Measurements from ENCODE around the gene WBP2.

Gene WBP2

DNA sequence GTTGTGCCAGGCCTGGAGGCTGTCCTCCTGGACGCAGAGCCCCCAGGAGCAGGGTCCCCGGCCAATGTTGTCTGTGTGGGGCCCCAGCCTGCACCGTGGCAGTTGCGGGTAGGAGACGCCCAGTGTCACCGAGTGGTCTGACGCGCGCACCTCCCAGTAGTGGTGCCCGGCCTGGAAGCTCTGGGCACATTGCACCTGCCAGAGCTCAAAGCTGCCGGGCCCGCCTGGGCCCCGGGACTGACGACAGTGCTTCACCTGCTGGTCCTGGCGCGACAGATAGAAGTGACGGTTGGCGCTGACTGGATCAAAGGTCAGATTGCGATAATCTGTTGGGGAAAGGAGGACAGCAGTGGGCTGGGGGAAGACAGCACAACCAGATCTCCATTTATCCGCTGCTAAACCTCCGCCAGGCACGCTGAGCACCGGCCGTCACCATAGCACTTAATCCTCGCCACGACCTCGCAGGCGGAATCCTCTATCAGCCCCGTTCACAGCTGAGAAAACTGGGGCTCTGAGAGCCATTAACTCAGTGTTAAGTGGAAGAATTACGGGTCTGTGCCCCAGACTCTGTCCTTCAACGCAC is 36.0 kb upstream of the WBP2 start:
- in situ Hi-C loops (cut with MboI; ENCODE audit: low sequenced_read_pairs), result loop anchor here (25.0 kb wide), 1 partner anchor 104 kb away; the partner anchor contains the start of gene UNK

GRCh38 chr17:75889454-75889853 is 34.3 kb upstream of the WBP2 start:
- in situ Hi-C loops (cut with MboI; ENCODE audit: low sequenced_read_pairs), result loop anchor here (25.0 kb wide), 1 partner anchor 102 kb away; the partner anchor contains the start of gene UNK

DNA sequence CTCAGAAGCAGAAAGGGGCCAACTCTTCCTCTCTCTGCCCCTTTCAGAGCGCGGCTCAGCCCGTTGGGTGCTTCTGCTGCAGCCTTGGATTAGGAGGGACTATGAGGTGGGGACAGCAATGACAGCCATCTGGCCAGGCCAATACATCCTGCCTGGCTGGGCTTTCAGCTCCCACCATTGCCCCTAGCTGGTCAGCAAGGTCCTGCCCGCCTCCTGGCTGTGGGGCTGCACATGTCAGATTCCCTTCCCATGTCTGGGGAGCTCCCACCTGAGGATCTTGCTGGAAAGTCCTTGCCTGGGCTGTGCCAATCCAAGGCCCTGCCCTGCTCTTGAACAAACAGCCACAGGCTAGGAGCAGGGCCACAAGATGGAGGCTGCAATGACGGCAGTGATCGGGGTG is 33.3 kb upstream of the WBP2 start:
- in situ Hi-C loops (cut with MboI; ENCODE audit: low sequenced_read_pairs), result loop anchor here (25.0 kb wide), 1 partner anchor 101 kb away; the partner anchor contains the start of gene UNK

DNA sequence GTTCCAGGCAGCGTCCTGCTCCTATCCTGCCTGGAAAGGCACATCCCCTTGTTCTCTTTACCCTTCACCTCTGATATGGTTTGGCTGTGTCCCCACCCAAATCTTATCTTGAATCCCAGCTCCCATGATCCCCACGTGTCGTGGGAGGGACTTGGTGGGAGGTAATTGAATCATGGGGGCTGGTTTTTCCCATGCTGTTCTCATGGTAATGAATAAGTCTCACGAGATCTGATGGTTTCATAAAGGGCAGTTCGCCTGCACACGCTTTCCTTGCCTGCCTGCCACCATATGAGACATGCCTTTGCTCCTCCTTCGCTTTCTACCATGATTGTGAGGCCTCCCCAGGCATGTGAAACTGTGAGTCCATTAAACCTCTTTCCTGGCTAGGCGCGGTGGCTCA is 30.7 kb upstream of the WBP2 start:
- in situ Hi-C loops (cut with MboI; ENCODE audit: low sequenced_read_pairs), result loop anchor here (25.0 kb wide), 1 partner anchor 99 kb away; the partner anchor contains the start of gene UNK

DNA sequence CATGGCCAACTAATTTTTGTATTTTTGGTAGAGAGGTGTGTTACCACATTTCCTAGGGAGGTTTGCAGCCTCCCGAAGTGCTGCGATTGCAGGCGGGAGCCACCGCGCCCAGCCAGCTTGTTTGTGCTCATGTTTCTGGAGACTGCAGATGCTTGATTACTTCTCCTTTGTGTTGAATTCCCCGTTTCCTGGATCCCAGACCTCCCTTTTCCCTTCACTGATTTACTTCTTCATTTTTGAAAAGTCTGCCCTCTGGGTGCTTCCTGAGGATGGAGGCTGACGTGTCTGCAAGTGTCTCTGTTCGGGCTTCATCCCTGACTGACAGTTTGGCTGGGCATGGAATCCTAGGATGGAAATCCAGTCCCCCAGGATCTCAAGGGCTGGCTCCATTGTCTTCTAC is 30.3 kb upstream of the WBP2 start:
- in situ Hi-C loops (cut with MboI; ENCODE audit: low sequenced_read_pairs), result loop anchor here (25.0 kb wide), 1 partner anchor 98 kb away; the partner anchor contains the start of gene UNK

GRCh38 chr17:75881678-75882454 is 26.7 kb upstream of the WBP2 start:
- in situ Hi-C loops (cut with MboI; ENCODE audit: low sequenced_read_pairs), result loop anchor here (25.0 kb wide), 1 partner anchor 95 kb away; the partner anchor contains the start of gene UNK

GRCh38 chr17:75880266-75880665 is 25.1 kb upstream of the WBP2 start:
- in situ Hi-C loops (cut with MboI; ENCODE audit: low sequenced_read_pairs), result loop anchor here (25.0 kb wide), 1 partner anchor 93 kb away; the partner anchor contains the start of gene UNK

- in situ Hi-C loops (cut with MboI; ENCODE audit: low sequenced_read_pairs), result loop anchor here (25.0 kb wide), 1 partner anchor 91 kb away; the partner anchor contains the start of gene UNK
These were observed 23.3 kb upstream of the WBP2 start, which contains the start of gene TRIM47 for GRCh38 chr17:75878174-75878998. Gene TRIM47 (minus strand): TSS chr17:75878581. CDS start chr17:75878548, 33 bp downstream.

GRCh38 chr17:75877752-75878173 is 22.6 kb upstream of the WBP2 start:
- in situ Hi-C loops (cut with MboI; ENCODE audit: low sequenced_read_pairs), result loop anchor here (25.0 kb wide), 1 partner anchor 90 kb away; the partner anchor contains the start of gene UNK

DNA sequence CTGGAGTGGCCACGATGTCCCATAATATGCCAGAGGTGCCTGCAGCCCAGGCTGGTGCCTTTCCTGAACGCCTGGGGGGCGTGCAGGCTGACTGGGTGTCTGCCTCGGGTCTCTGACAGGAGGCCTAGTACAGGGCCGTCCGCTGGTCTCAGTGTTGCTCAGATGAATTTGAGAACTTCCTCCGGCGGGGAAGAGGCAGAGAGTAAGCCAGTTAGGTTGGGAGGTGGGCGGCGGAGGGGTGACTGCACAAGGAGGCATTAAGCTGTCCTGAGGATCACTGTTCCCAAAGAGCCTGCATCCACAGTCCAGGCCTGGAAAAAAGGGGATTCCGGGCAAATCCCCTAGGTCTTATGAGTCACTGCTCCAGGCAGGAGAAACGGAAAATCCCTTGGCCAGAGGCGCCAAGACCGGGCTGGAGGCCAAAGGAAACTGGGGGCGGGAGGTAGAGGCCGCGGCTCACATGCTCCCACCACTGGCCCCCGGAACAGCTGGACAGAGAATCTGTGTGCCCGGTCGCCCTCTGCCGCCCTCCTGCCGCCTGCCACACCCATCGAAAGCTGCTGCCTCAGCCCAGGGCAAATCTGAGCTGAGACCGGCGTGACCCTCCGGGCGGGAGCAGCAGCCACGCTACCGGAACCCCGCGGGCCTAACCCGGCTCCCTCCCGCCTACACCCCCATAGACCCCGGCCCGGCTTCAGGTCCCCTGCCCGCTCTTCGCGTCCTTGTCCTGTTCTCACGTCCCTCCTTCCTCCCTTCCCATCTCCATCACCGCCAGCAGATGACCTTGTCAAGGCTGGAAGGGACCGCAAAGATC is 22.0 kb upstream of the WBP2 start:
- in situ Hi-C loops (cut with MboI; ENCODE audit: low sequenced_read_pairs), result loop anchor here (25.0 kb wide), 1 partner anchor 90 kb away; the partner anchor contains the start of gene UNK

DNA sequence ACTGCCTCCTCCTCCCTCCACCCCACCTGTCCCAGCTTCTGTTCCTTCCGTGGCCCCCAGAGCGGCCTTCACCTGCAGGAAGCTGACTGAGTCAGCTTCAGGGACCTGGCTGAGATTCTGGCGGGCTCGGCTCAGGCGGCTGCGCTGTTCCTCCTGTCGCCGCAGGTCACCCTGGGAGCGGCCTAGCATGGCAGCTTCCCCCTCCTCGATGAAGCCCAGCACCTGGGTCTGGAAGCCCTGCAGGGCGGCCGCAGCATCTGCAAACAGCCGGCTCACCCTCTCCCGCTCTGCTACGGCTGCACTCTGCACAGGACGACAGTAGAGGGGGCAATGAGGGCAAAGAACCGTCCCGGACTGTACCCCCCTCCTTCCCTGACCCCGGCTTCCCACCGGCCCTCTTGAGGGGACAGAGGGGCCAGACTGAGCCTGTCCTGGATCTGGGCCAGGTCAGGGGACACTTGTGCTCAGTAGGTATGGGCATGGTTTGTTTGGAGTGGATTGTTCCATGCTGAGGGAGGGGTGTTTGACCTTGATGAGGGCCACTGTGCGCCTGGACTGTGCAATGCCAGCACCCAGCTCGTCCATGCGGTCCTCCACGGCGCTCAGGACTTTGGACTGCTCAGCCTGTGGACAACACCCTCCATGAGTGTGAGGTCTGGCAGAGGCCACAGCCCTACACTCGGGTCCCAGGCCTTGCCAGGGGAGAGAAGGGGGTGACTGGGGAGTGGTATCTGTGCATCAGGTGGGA is 21.2 kb upstream of the WBP2 start:
- in situ Hi-C loops (cut with MboI; ENCODE audit: low sequenced_read_pairs), result loop anchor here (25.0 kb wide), 1 partner anchor 89 kb away; the partner anchor contains the start of gene UNK

GRCh38 chr17:75875940-75876189 is 20.7 kb upstream of the WBP2 start:
- in situ Hi-C loops (cut with MboI; ENCODE audit: low sequenced_read_pairs), result loop anchor here (25.0 kb wide), 1 partner anchor 89 kb away; the partner anchor contains the start of gene UNK

DNA sequence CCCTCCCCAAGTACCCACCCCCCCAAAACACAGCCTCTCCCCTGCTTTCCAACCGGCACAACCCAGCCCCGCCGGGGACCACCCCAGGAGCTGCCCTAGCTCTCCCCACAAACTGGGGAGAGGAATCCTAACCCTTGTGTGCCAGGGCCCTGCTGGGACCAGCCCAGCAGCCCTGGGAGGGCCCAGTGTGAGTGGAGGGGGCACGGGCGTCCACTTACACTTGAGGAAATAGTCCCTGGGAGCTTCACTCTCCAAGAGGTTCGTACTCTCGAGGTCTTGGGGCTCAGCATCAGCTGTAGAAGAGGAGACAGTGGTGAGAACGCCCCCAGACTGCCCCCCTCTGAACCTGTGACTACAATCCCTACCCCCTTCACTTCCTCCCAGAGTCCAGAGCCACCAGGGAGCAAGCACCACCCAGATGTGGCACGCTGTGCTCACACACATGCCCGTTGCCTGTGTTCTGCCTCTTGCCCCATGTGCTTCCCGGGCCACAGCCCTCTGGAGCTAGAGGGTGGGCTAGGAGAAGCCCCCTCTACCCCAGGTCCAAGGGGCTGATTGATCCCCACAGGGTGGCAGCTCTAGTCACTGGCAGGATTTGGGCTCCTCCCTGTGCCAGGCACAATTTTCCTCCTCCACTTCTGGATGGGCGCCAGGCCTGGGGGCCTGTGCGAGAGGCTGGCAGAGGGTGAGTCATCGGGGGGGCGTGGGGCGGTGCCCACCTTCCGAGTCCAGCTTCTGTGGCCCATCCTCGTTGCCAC is 20.2 kb upstream of the WBP2 start:
- in situ Hi-C loops (cut with MboI; ENCODE audit: low sequenced_read_pairs), result loop anchor here (25.0 kb wide), 1 partner anchor 88 kb away; the partner anchor contains the start of gene UNK

DNA sequence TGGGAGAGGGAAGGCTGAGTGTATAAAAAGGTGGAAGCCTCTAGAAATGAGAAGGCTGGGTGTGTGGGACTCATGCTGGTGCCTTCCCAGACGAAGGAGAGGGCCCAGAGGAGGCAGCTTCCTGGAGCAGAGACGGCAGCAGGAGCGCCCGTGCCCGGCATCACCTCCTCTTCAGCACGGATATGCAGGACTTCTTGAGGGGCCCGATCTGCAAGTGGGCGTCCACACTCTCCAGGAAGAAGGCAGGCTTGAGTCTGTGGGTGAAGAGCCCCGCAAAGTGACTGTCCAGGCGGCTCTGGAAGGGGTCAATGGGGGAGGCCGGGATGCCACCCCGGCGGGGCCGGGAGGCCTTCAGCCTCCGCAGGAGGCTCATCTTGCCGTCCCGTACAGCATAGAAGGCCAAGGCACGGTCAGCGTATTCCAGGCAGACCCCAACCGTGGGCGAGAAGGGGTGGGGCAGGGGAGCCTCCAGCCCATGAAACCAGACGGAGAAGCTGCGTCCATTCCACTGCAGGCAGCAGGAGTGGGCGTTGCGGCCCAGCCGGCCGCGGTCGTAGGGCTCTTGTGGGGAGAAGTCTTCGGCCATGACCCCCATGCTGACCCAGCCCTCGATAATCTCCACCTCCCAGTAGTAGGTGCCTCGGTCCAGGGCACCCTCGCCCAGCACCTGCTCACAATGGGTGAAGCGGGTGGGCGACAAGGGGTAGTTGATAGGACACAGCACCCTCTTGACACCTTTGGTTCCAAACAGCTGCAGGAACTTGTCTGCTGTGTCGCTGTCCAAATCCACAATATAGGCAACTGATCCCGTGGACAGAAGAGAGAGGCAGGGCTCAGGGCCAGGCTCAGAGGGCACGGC is 19.4 kb upstream of the WBP2 start:
- in situ Hi-C loops (cut with MboI; ENCODE audit: low sequenced_read_pairs), result loop anchor here (25.0 kb wide), 1 partner anchor 87 kb away; the partner anchor contains the start of gene UNK

DNA sequence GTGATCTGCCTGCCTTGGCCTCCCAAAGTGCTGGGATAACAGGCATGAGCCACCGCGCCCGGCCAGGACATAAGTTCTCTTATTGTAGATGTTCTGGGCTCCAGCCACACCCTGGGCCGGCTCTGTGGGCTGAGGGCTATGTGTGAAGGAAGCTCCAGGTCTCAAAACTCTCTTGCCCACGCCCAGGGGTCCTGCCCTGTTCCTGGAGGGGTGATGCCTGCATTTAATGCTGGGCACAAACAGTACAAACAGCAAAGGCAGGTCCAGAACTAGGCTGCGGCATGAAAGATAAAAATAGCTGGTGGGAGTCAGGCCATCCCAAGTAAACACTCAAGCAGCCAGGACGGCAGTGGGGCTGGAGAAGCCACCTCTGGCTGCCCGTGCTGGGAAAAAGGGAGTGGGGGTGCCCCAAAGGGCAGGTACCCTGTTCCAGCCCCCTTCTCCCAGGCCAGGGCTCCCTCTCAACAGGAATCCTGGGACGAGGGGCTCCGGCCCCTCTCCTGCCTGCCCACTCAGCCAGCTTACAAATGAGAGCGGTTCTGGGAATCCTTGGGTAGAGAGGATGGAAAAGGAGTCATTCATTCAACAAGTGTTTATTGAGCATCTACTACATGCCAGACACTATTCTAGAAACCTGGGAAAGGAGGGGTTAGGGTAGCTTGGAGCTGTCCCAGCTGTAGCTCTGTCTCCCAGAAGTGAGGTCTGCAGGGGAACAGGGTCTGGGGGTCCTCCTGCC is 18.6 kb upstream of the WBP2 start:
- in situ Hi-C loops (cut with MboI; ENCODE audit: low sequenced_read_pairs), result no loop called here

- in situ Hi-C loops (cut with MboI; ENCODE audit: low sequenced_read_pairs), result no loop called here
These were observed 17.6 kb upstream of the WBP2 start for GRCh38 chr17:75872434-75873351.

All from HL-60/S4 treated with retinoic acid at 250 ng/mL for 4 days and 3 days (cell line).